ENCODE measurements around the gene HDAC7. TPM values are rescaled to one million over a fixed set of nuclear protein-coding genes. Genes with fewer than 3 reads are reported as not detected.

Gene HDAC7
- total RNA-seq, 1 donor from 2014 or later: 126 TPM

DNA sequence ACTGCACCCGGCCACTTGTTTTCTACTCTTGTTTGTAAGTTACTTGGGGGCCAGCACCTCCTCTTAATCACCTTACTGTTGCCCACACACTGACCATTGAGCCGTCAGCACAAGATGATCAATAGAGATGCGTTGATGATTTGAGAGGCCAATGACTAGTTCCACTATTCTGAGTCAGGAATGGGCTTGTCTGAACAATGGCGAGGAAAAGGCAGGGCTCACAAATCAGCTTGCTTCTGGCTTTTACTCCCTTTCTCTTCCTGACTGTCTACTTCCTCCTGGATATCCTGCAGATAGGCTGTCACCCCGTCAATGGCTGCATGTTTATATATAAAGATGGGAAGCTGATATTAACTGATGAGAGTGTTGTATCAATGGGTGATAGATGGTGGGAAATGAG is 29.1 kb upstream of the HDAC7 start:
- CTCF ChIA-PET: interaction anchor here (2.3 kb wide), 1 partner anchor 106 kb away, joined by 6 read pairs; no protein-coding TSS in a partner anchor
- POLR2A ChIA-PET: no interaction called here
- no peaks in the 10 kb centered on the region for H3K4me1 Mint-ChIP-seq
- no peaks in the 10 kb centered on the region for H3K9me3 Mint-ChIP-seq
- DNase-seq (no peak), ATAC-seq (ENCODE audit: low read depth) (no peak)
- no peaks in the 10 kb centered on the region for H3K36me3 Mint-ChIP-seq (ENCODE audit: low read depth)
- H3K27me3 Mint-ChIP-seq: no peaks in the 10 kb centered on the region
- no peak for TF ChIP-seq CTCF (IDR thresholded peaks at IDR 0.05)
- intact Hi-C loops (cut with micrococcal nuclease): no loop called here
- no peak overlapping the region for H3K4me3 Mint-ChIP-seq
- H3K27ac Mint-ChIP-seq: no peak overlapping the region

DNA sequence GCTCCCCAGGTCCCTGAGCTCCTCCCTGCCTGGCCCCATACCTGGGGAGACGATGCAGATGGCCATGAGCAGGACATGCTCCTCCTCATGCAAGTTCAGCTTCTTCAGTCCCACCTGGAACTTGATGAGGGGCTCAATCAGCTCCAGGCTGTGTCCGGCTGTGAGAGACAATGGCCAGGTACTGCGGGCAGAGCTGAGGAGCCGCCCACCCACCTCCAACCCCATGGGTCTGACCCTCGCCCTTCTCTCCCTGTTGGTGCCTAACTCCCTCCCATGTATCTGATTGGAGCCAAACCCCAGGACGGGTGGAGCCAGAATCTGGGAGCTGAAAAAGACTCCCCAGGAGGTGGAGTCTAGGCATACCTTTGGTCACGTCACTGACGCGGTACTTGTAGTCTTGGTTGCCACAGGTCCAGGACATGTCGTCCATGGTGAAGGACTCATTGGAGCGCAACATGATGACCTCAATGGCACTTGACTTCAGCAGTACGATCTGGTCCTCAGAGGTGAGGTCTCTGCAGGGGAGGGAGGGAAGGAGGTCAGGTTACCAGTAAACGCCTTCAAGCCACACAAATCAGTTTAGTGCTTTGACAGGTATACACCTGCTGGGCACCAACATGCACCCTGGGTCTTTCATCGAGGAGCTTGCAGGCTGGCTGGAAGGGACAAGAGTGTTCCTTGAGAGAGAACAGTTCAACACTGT is 26.7 kb upstream of the HDAC7 start:
- ChIA-PET CTCF (interaction anchor here (1.2 to 2.2 kb wide), 2 partner anchors 9 to 34 kb away, joined by 3 to 8 read pairs; no protein-coding TSS in a partner anchor), POLR2A (no interaction called here)
- no peaks in the 10 kb centered on the region for H3K36me3 Mint-ChIP-seq (ENCODE audit: low read depth)
- intact Hi-C loops (cut with micrococcal nuclease): no loop called here
- H3K27me3 Mint-ChIP-seq: no peaks in the 10 kb centered on the region
- no peak overlapping the region for H3K4me3 Mint-ChIP-seq
- H3K27ac Mint-ChIP-seq: no peak overlapping the region
- no peak for TF ChIP-seq CTCF (IDR thresholded peaks at IDR 0.05)
- H3K4me1 Mint-ChIP-seq: no peaks in the 10 kb centered on the region
- DNase-seq (no peak), ATAC-seq (ENCODE audit: low read depth) (no peak)
- H3K9me3 Mint-ChIP-seq: no peaks in the 10 kb centered on the region

- DNase-seq (no peak), ATAC-seq (ENCODE audit: low read depth) (no peak)
- Mint-ChIP-seq H3K4me3 (no peak overlapping the region), H3K4me1 (no peaks in the 10 kb centered on the region), H3K27ac (no peak overlapping the region), H3K27me3 (no peaks in the 10 kb centered on the region), H3K9me3 (no peaks in the 10 kb centered on the region), H3K36me3 (ENCODE audit: low read depth) (no peaks in the 10 kb centered on the region)
- POLR2A ChIA-PET: no interaction called here
- intact Hi-C loops (cut with micrococcal nuclease): no loop called here
- CTCF ChIA-PET: interaction anchor here (1.0 to 1.6 kb wide), 2 partner anchors 9 to 66 kb away, joined by 3 to 4 read pairs; no protein-coding TSS in a partner anchor
- no peak for TF ChIP-seq CTCF (IDR thresholded peaks at IDR 0.05)
Measured at GRCh38 chr12:47845081-47845480, 25.4 kb upstream of the HDAC7 start.

GRCh38 chr12:47844264-47845019 is 24.7 kb upstream of the HDAC7 start:
- ChIA-PET POLR2A (no interaction called here), CTCF (interaction anchor here (1.0 to 1.6 kb wide), 2 partner anchors 9 to 66 kb away, joined by 3 to 4 read pairs; no protein-coding TSS in a partner anchor)
- intact Hi-C loops (cut with micrococcal nuclease): no loop called here
- Mint-ChIP-seq H3K27ac (no peak overlapping the region), H3K4me1 (no peaks in the 10 kb centered on the region), H3K36me3 (ENCODE audit: low read depth) (no peaks in the 10 kb centered on the region), H3K27me3 (no peaks in the 10 kb centered on the region), H3K4me3 (no peak overlapping the region), H3K9me3 (no peaks in the 10 kb centered on the region)
- TF ChIP-seq CTCF (IDR thresholded peaks at IDR 0.05): no peak
- DNase-seq: no peak
- no peak for ATAC-seq (ENCODE audit: low read depth)

Measured in activated B cell treated with CpG ODN at 0.5 μM for 24 hours (primary cell).